HL-60 (cell line): ENCODE results near the gene FGF12.

ENCODE experiments used
- DNase-seq, 2 experiments: peaks; one replicate each; pipeline ENCODE4 v3.0.0-alpha.2; 2010 to 2020; ENCODE audit warnings: low read depth in 1 of 2, low spot score in 1 of 2
- H3K27ac ChIP-seq: fragments of 250-450 bp; sonication (Bioruptor Pico); replicated peaks from 2 replicates; pipeline ENCODE4 v1.5.1; 2020; ENCODE audit warnings: mild to moderate bottlenecking, moderate library complexity
- H3K27me3 ChIP-seq: fragments of 250-450 bp; sonication (Bioruptor Pico); 2 replicates; pipeline ENCODE4 v1.5.1; 2021; ENCODE audit warnings: mild to moderate bottlenecking, moderate library complexity; ENCODE audit not compliant: insufficient read depth, poor library complexity, severe bottlenecking
- H3K4me3 ChIP-seq: replicated peaks from 2 replicates; pipeline ENCODE4 v1.5.1; 2011; ENCODE audit warnings: mild to moderate bottlenecking, control low read depth, low read length; ENCODE audit not compliant: insufficient read depth
- CTCF ChIP-seq: IDR thresholded peaks from one replicate; pipeline ENCODE4 v1.5.1; 2011; ENCODE audit warnings: low read length, control low read depth, inconsistent platforms; ENCODE audit not compliant: insufficient read depth
- GABPA ChIP-seq: IDR thresholded peaks from 2 replicates; pipeline ENCODE4 v1.6.1; 2012; ENCODE audit warnings: low read depth
- POLR2AphosphoS5 ChIP-seq: IDR thresholded peaks from 2 replicates; pipeline ENCODE4 v1.6.1; 2012; ENCODE audit warnings: low read depth
- REST ChIP-seq: IDR thresholded peaks from 2 replicates; pipeline ENCODE4 v1.6.1; 2012; ENCODE audit warnings: low read depth; ENCODE audit not compliant: insufficient replicate concordance
- SPI1 ChIP-seq: IDR thresholded peaks from 2 replicates; pipeline ENCODE4 v1.6.1; 2012; ENCODE audit warnings: low read depth, mild to moderate bottlenecking, borderline replicate concordance

Gene FGF12

GRCh38 chr3:192408647-192409200 lies 318.6 kb downstream of the FGF12 start:
- no peak for TF ChIP-seq POLR2AphosphoS5
- no peak for DNase-seq
- H3K27ac ChIP-seq: no peak overlapping the region
- H3K27me3 ChIP-seq: peaks cover 37% of the 10 kb centered on the region
- no peak overlapping the region for H3K4me3 ChIP-seq

- no peak for TF ChIP-seq CTCF
- TF ChIP-seq GABPA: no peak
- no peak for TF ChIP-seq SPI1
- no peak for TF ChIP-seq POLR2AphosphoS5
- no peak for TF ChIP-seq REST
- Histone ChIP-seq H3K27ac (no peak overlapping the region), H3K4me3 (no peak overlapping the region), H3K27me3 (peaks cover 34% of the 10 kb centered on the region)
- DNase-seq: no peak
These were observed 319.2 kb downstream of the FGF12 start for GRCh38 chr3:192408007-192408646.

GRCh38 chr3:192399767-192400166 lies 327.6 kb downstream of the FGF12 start:
- TF ChIP-seq CTCF (no peak), POLR2AphosphoS5 (no peak), REST (no peak), GABPA (no peak), SPI1 (no peak)
- Histone ChIP-seq H3K27me3 (no peaks in the 10 kb centered on the region), H3K4me3 (no peak overlapping the region), H3K27ac (no peak overlapping the region)
- DNase-seq: no peak

GRCh38 chr3:192397012-192397411 lies 330.3 kb downstream of the FGF12 start:
- TF ChIP-seq CTCF (no peak), GABPA (no peak), SPI1 (no peak), POLR2AphosphoS5 (no peak), REST (no peak)
- DNase-seq: no peak
- Histone ChIP-seq H3K27ac (no peak overlapping the region), H3K4me3 (no peak overlapping the region), H3K27me3 (no peaks in the 10 kb centered on the region)
